ENCODE results near the gene CD46.

CD46 gene

DNA sequence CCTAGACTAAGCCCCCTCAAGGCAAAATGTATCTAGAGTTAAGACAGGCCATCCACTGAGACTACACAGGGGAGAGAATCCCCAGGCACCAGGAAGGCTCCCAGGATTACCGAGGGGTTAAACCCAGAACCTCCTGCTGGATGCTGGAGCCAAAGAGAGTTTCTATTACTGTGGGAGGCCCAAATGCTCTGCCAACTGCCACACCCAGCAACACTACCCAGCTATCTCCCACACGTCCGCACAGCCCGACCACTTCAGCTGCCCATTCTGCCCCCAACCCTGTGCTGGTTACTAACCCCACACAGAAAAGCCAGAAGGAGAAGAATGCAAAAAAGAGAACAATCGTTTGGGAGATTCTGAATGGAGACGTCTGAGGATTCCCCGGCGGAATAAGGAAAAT, 63.6 kb downstream of the CD46 start:
- WGBS (ENCODE audit: extremely low coverage, insufficient coverage, insufficient read length): no CpG with 5 or more reads among the region's 8 CpGs
- no peak overlapping the region for H2BK120ac ChIP-seq (ENCODE audit: insufficient read depth, low read length, poor library complexity)

DNA sequence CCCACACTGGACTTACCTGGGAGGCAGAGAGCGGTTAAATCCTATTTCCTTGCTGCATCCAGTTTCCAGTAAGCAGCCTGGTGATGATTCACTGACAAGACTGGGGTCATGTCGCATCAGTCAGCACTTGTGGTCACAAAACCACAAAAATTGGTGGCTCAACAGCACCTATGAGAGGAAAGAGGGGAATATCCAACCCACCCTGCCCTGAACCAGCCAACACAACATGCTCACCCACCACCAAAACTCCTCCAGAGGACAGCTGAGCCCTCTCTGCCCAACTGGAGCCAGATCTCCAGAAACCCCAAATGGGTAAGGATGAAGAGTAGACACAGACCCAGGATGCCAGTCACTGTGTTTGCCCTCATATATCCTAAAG, 64.0 kb downstream of the CD46 start:
- Histone ChIP-seq H3K14ac (ENCODE audit: low read length) (no peak overlapping the region), H4K12ac (ENCODE audit: low read depth, low read length) (no peak overlapping the region), H3K4me2 (ENCODE audit: low read length) (no peak overlapping the region), H2AK5ac (ENCODE audit: low read length) (no peak overlapping the region), H4K91ac (ENCODE audit: low read depth, low read length) (no peak overlapping the region), H2BK120ac (ENCODE audit: insufficient read depth, low read length, poor library complexity) (no peak overlapping the region), H3K4me3 (ENCODE audit: low read depth, low read length) (no peak overlapping the region), H3K27me3 (ENCODE audit: insufficient read depth, low read length) (no peaks in the 10 kb centered on the region), H2BK12ac (ENCODE audit: low read length) (no peak overlapping the region), H3K79me1 (ENCODE audit: low read length) (no peaks in the 10 kb centered on the region), H3K36me3 (ENCODE audit: control insufficient read depth in 1 of 2, insufficient read depth in 2 of 2, low read length in 2 of 2) (no peaks in the 10 kb centered on the region), H2BK5ac (ENCODE audit: low read depth, low read length, poor library complexity) (no peak overlapping the region), H3K9ac (ENCODE audit: low read length) (no peak overlapping the region), H3K27ac (ENCODE audit: low read depth, low read length) (no peak overlapping the region), H3K4me1 (ENCODE audit: control insufficient read depth in 1 of 2, insufficient read depth in 2 of 2, low read length in 2 of 2) (peaks cover 2% of the 10 kb centered on the region in 2 experiments), H3K23ac (ENCODE audit: low read length) (no peak overlapping the region), H2AFZ (ENCODE audit: insufficient read depth, low read length, poor library complexity) (no peak overlapping the region), H3K18ac (ENCODE audit: low read length) (no peak overlapping the region), H3K9me3 (ENCODE audit: insufficient read depth, low read depth, low read length) (no peaks in the 10 kb centered on the region), H3K79me2 (ENCODE audit: control insufficient read depth, insufficient read depth, low read length, poor library complexity) (no peaks in the 10 kb centered on the region), H4K8ac (ENCODE audit: low read depth, low read length) (no peak overlapping the region), H3K4ac (ENCODE audit: low read depth, low read length) (no peak overlapping the region)
- WGBS (ENCODE audit: extremely low coverage, insufficient coverage, insufficient read length): no CpG with 5 or more reads among the region's 2 CpGs
- DNase-seq: no peak

More for the DNA sequence above, 63.6 kb downstream of the CD46 start:
- Histone ChIP-seq H2AFZ (ENCODE audit: insufficient read depth, low read length, poor library complexity) (no peak overlapping the region), H3K18ac (ENCODE audit: low read length) (no peak overlapping the region), H3K4ac (ENCODE audit: low read depth, low read length) (no peak overlapping the region), H4K91ac (ENCODE audit: low read depth, low read length) (no peak overlapping the region), H3K79me2 (ENCODE audit: control insufficient read depth, insufficient read depth, low read length, poor library complexity) (no peaks in the 10 kb centered on the region), H3K4me2 (ENCODE audit: low read length) (no peak overlapping the region), H3K9me3 (ENCODE audit: insufficient read depth, low read depth, low read length) (no peaks in the 10 kb centered on the region), H3K9ac (ENCODE audit: low read length) (no peak overlapping the region), H3K4me1 (ENCODE audit: control insufficient read depth in 1 of 2, insufficient read depth in 2 of 2, low read length in 2 of 2) (peaks cover 2% of the 10 kb centered on the region in 2 experiments), H3K79me1 (ENCODE audit: low read length) (no peaks in the 10 kb centered on the region), H3K27me3 (ENCODE audit: insufficient read depth, low read length) (no peaks in the 10 kb centered on the region), H4K12ac (ENCODE audit: low read depth, low read length) (no peak overlapping the region), H3K36me3 (ENCODE audit: control insufficient read depth in 1 of 2, insufficient read depth in 2 of 2, low read length in 2 of 2) (no peaks in the 10 kb centered on the region), H2AK5ac (ENCODE audit: low read length) (no peak overlapping the region), H3K4me3 (ENCODE audit: low read depth, low read length) (no peak overlapping the region), H3K14ac (ENCODE audit: low read length) (no peak overlapping the region), H3K27ac (ENCODE audit: low read depth, low read length) (no peak overlapping the region), H4K8ac (ENCODE audit: low read depth, low read length) (no peak overlapping the region), H3K23ac (ENCODE audit: low read length) (no peak overlapping the region), H2BK12ac (ENCODE audit: low read length) (no peak overlapping the region), H2BK5ac (ENCODE audit: low read depth, low read length, poor library complexity) (no peak overlapping the region)
- DNase-seq: no peak

DNA sequence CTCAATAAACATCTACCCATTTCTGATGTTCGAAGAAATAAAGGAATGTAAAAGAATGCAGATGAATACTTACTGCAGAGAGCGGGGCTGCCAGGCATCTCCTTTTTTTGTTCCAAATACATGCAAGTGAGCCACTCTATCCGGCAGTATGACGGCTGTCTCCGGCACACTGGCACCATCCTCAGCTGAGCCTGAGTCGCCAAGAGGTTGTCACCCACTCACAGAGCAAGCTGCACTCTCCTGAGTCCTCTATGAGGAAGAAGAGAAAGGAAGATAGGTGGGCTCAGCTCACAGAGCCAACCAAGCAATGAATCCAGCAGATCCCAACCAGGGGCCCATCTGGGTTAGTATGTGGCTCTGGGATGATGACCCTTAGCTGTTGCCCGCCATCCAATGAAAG, 65.3 kb downstream of the CD46 start:
- Histone ChIP-seq H3K4ac (ENCODE audit: low read depth, low read length) (no peak overlapping the region), H3K79me2 (ENCODE audit: control insufficient read depth, insufficient read depth, low read length, poor library complexity) (no peaks in the 10 kb centered on the region), H4K8ac (ENCODE audit: low read depth, low read length) (no peak overlapping the region), H2AFZ (ENCODE audit: insufficient read depth, low read length, poor library complexity) (no peak overlapping the region), H3K36me3 (ENCODE audit: control insufficient read depth in 1 of 2, insufficient read depth in 2 of 2, low read length in 2 of 2) (no peaks in the 10 kb centered on the region), H3K9ac (ENCODE audit: low read length) (no peak overlapping the region), H2AK5ac (ENCODE audit: low read length) (no peak overlapping the region), H3K23ac (ENCODE audit: low read length) (no peak overlapping the region), H3K27me3 (ENCODE audit: insufficient read depth, low read length) (no peaks in the 10 kb centered on the region), H3K79me1 (ENCODE audit: low read length) (no peaks in the 10 kb centered on the region), H3K14ac (ENCODE audit: low read length) (no peak overlapping the region), H3K18ac (ENCODE audit: low read length) (no peak overlapping the region), H3K4me1 (ENCODE audit: control insufficient read depth in 1 of 2, insufficient read depth in 2 of 2, low read length in 2 of 2) (peaks cover 0 to under 1% of the 10 kb centered on the region in 2 experiments), H2BK5ac (ENCODE audit: low read depth, low read length, poor library complexity) (no peak overlapping the region), H2BK120ac (ENCODE audit: insufficient read depth, low read length, poor library complexity) (no peak overlapping the region), H3K27ac (ENCODE audit: low read depth, low read length) (no peak overlapping the region), H2BK12ac (ENCODE audit: low read length) (no peak overlapping the region), H3K4me2 (ENCODE audit: low read length) (no peak overlapping the region), H4K12ac (ENCODE audit: low read depth, low read length) (no peak overlapping the region), H4K91ac (ENCODE audit: low read depth, low read length) (no peak overlapping the region), H3K9me3 (ENCODE audit: insufficient read depth, low read depth, low read length) (no peaks in the 10 kb centered on the region), H3K4me3 (ENCODE audit: low read depth, low read length) (no peak overlapping the region)
- WGBS (ENCODE audit: extremely low coverage, insufficient coverage, insufficient read length): no CpG with 5 or more reads among the region's 7 CpGs
- no peak for DNase-seq

DNA sequence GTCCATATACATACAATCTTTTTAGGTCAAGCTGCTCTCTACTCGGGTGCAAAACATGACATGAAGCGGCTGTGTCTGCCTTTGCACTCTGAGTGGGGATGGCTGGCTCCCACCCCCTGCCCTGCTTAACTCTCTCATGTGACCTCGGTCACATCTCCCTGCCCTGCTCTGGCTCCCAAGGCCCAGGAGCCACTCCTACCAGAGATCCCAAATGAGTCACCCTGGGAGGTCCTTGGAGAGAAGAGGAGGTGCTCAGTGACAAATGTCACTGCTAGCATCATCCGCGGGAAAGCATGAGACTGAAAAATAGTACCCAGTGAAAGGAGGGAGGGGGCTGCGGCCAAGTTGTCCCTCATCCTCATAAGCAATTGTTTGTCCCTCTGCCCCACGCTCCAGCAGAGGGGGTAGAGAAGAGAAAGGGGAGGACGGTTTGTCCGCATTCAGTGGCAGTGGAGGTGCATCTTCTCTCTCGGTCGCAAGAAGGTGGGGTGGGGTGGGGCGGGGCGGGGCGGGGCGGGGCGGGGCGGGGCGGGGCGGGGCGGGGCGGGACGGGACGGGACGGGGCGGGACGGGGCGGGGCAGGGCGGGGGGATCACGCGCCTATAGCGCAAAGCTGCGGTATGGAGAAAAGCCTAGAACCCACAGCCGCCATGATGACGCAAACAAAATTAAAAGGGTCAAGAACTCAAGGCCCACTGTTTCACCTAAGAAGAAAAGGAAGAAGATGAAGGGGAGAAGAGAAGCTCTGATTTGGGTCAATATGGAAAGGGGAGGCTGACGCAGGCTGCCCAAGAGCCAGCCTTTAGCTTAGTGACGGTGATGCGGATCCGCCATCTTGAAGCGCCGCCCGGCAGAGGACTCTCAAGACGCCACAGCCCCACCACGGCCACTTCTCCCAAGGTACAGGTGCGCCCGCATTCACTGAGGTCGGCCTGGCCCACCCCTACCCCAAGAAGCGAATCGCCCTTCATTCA, 66.2 kb downstream of the CD46 start:
- Histone ChIP-seq H2AFZ (ENCODE audit: insufficient read depth, low read length, poor library complexity) (no peak overlapping the region), H3K9me3 (ENCODE audit: insufficient read depth, low read depth, low read length) (no peaks in the 10 kb centered on the region), H3K4me3 (ENCODE audit: low read depth, low read length) (no peak overlapping the region), H3K18ac (ENCODE audit: low read length) (no peak overlapping the region), H3K9ac (ENCODE audit: low read length) (no peak overlapping the region), H3K23ac (ENCODE audit: low read length) (no peak overlapping the region), H3K36me3 (ENCODE audit: control insufficient read depth in 1 of 2, insufficient read depth in 2 of 2, low read length in 2 of 2) (no peaks in the 10 kb centered on the region), H2AK5ac (ENCODE audit: low read length) (no peak overlapping the region), H3K4me1 (ENCODE audit: control insufficient read depth in 1 of 2, insufficient read depth in 2 of 2, low read length in 2 of 2) (no peaks in the 10 kb centered on the region), H3K14ac (ENCODE audit: low read length) (no peak overlapping the region), H4K8ac (ENCODE audit: low read depth, low read length) (no peak overlapping the region), H2BK12ac (ENCODE audit: low read length) (no peak overlapping the region), H3K4me2 (ENCODE audit: low read length) (no peak overlapping the region), H2BK120ac (ENCODE audit: insufficient read depth, low read length, poor library complexity) (no peak overlapping the region), H2BK5ac (ENCODE audit: low read depth, low read length, poor library complexity) (no peak overlapping the region), H4K91ac (ENCODE audit: low read depth, low read length) (no peak overlapping the region), H3K4ac (ENCODE audit: low read depth, low read length) (no peak overlapping the region), H3K27me3 (ENCODE audit: insufficient read depth, low read length) (no peaks in the 10 kb centered on the region), H4K12ac (ENCODE audit: low read depth, low read length) (no peak overlapping the region), H3K79me1 (ENCODE audit: low read length) (no peaks in the 10 kb centered on the region), H3K79me2 (ENCODE audit: control insufficient read depth, insufficient read depth, low read length, poor library complexity) (no peaks in the 10 kb centered on the region), H3K27ac (ENCODE audit: low read depth, low read length) (no peak overlapping the region)
- no peak for DNase-seq
- WGBS (ENCODE audit: extremely low coverage, insufficient coverage, insufficient read length): no CpG with 5 or more reads among the region's 48 CpGs
